Activated gamma-delta T cell (primary cell): ENCODE results near the gene RBM33.

Experiments
- DNase-seq: peaks from one replicate; lab custom pipeline; 2025; lab: John Stamatoyannopoulos, UW

RBM33 gene

DNA sequence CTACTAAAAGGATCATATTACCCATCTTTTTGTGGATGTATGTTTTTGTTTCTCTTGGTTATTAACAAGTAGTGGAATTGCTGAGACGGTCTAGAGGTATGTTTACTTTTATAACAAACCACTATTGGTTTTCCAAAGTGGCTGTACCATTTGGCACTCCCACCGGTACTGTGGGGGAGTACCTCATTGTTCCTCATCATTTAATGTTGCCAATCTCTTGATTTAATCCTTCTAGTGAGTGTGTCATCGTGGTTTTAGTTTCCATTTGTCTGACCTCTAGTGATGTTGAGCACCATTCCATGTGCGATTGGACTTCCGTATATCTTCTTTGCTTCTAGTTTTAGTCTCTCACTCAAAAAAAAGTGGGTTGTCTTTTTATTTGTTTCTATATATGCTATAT, 50.4 kb downstream of the RBM33 start:
- no peak for DNase-seq

DNA sequence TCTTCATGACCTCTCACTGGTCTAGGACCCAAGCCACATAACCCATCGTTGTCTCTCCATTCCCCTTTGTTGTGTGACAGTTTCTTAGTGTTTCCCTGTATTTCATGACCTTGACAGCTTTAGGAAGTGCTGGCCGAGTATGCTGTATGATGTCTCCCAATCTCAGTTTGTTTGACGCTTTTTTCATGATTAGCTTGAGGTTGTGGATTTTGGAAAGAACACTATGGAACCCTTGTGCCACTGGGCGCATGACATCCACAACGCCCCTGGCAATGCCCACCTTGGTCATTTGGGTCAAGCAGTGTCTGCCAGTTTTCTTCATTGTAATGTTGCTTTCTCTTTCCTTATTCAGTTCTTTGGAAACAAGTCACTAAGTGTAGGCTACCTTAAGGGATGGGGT, 52.3 kb downstream of the RBM33 start:
- no peak for DNase-seq

DNA sequence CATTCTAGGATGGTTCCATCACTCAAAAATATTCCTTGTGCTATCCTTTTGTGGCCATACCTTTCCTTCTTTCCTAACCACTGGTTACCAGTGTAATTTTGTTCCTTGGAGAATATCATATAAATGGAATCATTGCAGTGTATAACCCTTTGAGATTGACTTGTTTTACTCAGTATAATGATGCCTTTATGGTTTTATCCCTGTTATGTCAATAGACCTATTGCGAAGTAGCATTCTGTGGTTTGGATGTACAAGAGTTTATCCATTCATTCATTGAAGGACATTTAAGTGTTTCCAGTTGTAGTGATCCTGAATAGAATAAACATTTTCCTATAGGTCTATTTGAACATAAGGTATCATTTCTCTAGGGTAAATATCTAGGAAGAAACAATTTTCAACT, 54.2 kb downstream of the RBM33 start:
- no peak for DNase-seq

DNA sequence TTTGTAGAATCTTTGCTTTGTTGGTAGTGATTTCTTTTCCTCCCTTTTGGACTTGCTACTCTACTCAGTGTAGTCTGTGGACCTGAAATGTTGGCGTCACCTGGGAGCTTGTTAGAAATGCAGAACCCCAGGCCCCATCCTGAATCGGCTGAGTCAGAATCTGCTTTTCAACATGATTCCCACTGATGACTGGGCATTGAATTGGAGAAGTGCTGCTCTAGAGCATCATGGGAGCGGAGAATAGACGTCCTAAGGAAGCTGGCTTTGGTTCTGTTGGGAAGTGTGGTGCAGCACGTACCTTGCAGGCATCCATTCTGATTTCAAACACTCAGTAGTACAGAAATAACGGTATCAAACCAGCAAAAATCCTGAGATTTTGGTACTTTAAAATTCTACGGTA, 54.7 kb downstream of the RBM33 start:
- DNase-seq = no peak

DNA sequence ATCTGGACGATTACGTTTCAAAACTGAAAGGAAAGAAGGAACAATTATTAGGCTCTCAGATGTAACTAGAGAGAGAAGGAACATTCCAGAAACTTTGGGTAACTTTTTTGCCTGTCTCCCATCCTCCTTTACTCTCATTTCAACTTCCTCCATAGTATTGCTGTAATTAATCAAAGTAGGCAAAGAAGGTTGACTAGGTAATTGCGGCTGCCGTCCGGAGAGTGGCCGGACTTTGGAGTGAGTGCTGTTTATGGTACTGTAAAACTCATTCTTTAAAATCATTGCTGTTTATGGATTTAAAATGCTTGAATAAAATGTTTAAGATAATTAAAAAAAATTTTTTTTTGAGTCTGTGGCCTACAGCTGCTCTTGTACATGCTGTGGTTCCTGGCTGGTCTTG, 56.4 kb downstream of the RBM33 start:
- DNase-seq = no peak

DNA sequence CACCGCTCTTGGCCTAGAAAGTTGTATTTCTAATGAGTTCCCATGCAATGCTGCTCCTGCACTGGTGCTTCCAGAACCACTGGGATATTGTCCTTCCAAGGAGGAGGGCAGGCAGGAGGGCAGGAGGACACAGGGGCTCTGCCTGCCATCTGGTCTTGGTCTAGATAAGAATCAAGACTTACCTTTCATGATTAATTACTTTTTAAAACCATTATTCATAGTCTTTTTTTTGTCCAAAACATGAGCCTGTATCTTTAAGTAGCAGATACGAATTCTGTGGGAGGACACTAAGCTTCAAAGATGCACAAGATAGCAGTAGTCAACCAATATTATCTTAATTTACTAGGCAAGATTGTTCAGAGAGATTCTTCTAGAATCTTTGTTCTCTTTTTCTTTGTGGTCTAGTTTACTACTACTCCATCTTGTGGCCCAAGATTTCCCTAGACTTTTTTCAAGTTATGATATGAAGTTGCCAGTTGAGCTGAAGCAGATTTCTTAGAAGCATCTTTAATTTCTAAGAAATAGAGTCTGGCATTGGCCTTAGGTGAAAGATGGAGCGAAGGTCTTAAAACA, 57.6 kb downstream of the RBM33 start:
- DNase-seq = no peak

DNA sequence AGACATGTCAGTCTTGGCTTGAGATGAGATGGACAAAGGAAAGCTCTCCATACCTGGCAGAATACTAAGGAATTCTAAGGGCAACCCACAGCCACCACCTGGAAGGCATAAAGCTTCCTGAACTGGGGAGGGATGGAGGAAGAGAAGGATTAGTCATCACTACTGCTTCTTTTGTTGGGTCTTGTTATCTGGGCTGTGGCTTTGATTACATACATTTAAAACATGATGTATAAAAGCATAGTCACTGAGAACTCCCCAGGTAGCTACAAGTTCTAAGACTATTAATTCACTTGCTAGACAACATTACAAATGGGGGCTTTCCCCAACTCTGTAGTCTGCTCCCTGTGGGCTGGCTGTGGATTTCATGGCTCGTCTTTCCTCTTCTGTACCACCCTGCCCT, 58.2 kb downstream of the RBM33 start:
- no peak for DNase-seq

DNA sequence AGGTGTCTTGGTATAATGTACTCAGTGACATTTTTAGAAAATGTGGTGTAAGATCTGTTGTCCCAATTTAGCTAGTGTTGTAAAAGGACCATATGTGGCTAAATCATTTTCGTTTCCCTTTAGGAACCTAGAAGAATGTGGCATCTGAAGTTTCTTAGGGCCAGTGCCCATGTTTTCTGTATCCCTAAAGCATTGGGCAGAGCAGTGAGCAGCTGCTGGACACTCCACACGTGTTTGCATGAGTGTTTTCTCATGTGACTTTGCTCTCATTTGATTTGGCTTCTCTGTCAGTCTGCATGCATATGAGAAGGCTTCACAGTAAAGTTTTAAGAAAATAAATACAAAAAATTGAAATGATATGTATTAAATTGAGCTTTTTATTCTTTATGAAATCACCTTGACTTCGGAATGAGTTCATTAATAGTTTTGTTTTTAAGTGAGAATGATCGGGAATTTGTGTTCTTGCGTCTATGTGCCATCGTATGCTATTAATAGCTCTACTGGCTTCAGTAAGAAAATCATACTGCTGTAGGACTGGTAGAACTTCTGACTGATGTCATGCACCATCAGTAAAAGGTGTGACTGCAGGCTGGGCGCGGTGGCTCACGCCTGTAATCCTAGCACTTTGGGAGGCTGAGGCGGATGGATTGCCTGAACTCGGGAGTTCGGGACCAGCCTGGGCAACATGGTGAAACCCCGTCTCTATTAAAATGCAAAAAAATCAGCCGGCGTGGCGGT, 61.3 kb downstream of the RBM33 start:
- no peak for DNase-seq

DNA sequence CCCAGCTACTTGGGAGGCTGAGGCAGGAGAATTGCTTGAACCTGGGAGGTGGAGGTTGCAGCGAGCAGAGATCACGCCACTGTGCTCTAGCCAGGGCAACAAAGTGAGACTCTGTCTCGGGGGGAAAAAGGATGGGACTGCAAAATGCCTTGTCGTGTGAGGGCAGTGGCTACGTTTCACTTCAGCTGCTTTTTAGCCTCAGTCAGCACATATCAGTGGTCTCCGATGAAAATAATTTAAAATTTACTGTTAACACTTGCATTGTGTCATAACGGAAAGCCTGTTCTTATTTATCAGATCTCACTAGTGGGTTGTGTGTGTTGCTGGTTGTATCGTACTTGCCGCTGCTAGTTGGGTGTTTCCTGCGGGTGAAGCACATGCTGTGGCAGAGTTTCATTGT, 61.9 kb downstream of the RBM33 start:
- no peak for DNase-seq

DNA sequence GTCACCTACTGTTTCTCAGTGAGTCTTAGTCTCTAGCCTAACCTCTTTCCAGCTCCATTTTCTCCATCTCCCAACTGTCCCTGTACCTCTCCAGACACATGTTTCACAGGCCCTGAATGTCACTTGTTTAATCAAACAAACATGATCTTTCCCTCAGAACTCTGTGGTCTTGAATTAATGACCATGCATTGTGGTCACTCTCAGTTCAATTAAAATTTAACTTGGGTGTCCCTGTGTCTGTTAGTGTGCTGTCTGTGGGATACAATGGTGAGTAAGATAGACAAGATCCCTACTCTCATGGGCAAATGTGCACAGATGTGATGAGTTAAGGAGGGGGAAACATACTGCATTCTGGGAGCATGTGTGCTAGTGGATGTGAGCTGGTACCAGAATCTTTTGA, 65.0 kb downstream of the RBM33 start:
- DNase-seq = no peak

DNA sequence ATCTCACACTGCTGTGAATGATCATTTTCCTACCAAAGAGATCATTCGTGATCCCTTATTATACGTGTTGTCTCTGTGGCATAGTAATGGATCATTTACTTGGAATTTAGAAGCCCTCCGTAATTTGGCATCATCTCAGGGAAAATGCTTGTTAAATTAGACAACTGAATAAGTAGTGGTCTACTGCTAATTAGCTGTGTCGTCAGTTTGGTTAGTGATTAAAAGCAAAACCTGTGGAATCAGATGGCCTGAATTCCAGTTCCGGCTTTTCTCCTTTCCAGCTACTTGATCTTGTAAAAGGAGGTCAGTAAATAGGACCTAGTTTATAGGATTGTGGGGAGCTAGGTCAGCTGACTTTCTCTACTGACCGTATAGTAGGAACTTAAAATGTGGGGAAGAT, 65.6 kb downstream of the RBM33 start:
- DNase-seq = no peak

DNA sequence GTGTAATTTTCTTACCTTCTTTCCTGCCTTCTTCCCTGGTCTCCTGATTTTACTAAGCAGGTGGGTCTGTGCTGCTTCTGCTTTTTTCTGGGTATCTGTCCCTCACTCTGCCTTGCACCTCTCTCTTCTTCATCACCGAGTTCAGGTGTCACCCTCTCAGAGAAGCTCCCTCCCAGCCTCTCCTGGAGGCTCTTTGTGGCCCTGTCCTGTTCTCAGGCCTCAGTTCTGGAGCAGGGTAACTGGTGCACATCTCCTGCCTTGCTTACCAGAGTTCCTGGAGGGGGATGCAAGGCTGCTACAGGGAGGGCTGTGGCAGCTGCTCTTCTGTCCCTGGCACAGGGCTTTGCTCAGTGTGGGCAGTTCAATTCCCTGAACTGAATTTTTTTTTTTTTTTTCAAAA, 66.1 kb downstream of the RBM33 start:
- DNase-seq = no peak

DNA sequence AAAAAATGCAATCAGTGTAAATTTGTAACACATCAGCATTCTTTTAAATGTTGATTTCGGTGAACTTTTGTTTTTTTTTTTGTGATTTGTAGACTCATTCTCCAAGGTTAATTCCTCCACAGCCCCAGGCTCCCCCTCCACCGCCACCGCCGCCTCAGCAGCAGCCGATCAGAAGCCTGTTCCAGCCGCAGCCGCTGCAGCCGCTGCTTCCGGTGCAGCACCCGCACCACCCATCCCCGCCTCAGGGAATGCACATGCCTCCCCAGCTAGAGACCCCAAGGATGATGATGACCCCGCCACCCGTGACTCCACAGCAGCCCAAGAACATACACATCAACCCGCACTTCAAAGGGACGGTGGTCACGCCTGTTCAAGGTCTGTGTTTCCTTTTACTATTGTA, 66.6 kb downstream of the RBM33 start:
- DNase-seq = no peak

DNA sequence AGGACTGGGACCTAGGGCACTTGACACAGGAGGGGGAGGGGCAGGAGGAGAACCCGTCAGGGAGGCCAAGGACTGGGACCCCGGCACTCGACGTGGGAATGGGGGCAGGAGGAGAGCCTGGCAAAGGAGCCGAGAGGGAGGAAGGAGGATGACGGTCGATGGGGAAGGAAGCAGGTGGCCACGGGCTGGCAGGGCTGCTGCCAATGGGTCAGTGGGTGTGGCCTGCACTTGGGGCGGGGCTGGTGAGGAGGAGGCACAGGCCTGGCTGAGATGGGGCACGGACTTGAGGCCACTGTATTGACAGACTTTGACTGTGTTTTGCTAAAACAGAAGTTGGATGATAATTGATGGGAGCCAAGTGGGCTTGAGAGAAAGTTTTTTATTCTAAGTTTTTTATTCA, 68.9 kb downstream of the RBM33 start:
- DNase-seq = no peak

DNA sequence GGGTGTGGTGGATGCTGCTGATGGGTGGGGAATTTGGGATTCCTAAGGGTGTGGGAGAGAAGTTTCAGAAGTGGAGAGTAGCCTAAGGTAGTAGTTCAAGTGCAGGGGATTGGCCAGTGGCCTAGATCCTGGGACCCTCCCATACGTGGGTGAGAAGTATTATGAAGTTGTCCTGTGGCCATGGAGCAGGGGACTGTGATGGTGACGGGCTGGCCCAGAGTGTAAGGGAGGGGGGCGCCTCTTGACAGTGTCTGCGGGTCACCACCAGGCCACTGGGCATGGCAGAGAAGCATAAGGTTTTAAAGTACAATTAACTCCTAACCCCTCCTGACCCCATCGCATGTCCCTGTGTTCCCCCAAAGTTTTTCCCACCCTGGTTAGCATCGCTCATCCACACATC, 70.2 kb downstream of the RBM33 start:
- no peak for DNase-seq

DNA sequence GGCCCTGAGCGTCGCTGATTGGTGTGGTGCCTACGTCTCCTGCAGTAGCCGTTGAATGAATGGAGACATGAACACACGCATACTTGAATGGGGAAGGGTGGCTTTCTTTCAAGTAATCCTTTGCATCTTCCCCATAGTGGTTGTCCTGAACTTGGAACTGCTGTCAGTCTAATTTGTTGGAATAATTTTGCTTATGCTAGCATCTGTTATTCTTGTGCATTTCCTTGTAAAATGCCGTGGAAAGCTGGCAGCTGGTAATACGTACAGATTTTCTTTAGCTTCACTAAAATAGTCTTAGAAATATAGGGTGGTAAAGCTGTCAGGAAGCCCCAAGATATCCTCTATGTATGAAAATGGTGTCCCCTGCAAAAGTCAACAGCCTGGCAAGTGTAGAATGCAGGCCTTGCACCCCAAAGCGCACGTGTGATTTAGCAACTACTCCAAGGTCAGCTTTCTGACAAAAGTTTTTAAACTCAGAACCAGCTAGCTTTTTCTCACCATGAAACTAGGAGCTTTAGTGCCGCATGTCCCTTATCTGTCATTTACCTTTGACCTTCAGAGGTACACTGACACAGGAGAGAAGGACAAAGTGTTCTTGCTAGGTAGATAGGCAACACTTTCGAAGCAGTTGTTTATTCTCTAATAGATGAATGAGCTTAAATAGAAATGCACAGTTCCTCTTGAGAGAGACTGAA, 70.8 kb downstream of the RBM33 start:
- DNase-seq = no peak

DNA sequence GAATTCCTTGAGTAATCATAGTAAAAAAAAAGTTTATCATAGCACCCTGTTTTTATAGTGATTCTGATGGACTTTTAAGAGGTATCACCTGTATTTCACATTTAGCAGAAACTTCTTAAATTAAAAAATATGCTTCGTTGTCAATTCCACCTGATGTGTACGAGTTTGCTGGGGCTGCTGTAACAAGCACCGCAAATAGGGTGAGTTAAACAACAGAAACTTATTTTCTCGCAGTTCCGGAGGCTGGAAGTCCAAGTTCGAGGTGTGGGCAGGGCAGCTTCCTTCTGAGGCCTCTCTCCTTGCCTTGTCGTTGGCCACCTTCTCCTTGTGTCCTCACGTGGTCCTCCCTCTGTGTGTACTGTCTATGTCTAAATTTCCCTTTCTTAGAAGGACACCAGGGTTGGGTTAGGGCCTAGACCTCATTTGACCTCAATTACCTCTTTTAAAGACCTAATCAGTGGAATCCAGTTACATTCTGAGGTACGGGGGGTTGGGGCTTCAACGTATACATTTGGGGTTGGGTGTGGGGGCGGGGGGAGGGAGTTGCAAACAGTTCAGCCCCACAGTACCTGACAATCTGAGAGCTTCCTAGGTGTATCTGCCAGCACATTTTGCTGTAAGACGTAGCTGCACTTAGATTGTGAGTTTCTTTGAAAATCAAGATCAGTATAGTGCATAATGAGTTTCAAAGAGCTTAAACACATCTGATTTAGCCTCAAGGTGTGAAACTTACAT, 72.7 kb downstream of the RBM33 start:
- no peak for DNase-seq

DNA sequence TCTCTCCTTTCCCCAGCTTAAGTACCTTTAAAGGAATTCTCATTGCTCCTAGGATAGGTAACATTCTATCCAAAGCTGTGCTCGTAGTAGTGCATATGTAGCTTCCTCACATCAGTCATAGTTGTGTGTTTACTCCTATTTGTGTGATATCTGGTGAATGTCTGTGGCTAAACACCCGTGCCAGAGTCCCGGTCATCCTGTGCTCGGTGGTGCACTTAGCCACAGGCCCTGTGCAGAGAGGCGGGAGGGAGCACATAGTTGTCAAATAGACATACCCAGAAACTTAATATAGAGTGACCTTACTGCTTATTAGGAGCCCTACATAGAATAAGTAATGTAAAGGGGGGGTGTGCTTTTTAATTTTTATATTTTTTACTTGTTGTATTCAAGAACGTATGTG, 76.6 kb downstream of the RBM33 start:
- DNase-seq = no peak

DNA sequence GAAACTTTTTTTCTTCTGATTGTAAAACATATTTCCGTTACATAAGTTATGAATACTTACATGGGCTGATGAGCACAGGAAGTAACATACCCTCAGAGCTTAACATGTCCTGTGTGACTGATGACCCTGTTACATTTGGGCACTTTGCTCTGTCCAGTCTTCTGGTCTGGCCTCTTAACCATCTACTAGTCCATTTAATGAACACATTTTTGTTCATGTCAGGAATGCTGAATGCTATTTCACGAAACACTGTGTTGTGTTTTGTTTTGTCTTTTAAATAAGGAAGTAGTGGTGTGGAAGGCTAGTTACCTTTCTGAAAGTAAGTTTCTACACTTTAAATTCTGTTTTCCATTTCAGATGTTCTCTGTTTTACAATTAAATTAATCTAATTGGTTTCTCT, 77.7 kb downstream of the RBM33 start:
- no peak for DNase-seq

DNA sequence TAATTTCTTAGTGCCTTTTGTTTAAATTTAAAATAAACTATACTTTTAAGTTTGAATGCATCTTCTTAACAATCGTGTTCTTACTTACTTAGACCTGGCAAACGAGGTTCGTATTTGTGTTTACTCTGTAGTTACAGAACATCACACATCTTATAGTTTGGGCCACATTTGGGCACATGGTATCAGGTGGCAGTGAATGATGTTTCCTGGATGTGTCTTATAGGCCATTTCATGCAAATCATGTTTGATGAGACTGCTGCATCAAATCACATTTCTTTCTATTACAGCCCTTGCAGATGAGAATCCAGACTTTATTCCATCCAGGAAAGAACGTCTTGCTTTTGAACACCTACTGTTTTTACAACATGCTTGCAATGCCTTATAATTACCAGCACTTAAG, 78.5 kb downstream of the RBM33 start:
- DNase-seq = no peak

DNA sequence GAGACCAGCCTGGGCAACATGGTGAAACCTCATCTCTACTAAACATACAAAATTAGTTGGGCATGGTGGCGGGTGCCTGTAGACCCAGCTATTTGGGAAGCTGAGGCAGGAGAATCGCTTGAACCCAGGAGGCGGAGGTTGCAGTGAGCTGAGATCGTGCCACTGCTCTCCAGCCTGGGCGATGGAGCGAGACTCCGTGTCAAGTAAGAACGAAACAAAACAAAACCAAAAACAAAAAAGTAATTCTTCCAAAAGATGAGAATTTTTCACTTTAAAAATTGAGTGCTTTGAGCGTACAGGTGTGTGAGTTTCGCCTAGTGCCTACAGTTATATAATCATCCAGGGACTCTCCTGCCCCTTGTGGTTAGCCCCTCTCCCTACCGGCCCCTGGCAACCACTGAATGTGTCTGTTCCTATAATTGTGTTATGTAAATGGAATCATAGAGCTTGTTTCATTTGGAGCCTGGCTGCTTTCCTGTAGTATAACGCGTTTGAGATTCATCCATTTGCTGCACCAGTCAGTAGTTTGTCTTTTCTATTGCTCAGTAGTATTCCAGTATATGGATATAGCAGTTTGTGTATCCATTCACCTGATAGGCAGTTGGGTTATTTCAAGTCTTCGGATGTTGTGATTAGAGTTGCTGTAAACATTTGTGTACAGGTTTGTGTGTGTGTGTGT, 80.0 kb downstream of the RBM33 start:
- no peak for DNase-seq

DNA sequence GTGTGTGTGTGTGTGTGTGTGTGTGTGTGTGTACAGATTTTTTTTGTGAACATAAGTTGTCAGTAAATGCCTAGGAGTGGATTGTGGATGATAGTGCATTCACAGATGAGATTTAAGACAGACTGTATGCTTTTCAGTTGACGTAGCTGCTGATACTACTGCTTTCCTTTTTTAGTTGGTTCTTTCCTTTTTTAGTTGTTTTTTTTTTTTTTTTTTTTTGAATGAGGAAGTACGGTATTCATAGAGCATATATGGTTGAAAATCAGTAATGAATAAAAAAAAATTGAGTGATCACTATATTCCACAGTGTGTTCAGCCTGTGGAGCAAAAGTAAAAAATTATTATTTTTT, 80.5 kb downstream of the RBM33 start:
- DNase-seq = no peak
